Uterus (tissue), 2 donors: ENCODE data around the gene SCD5.

Source experiments
- CTCF ChIP-seq, 4 experiments: fragments of 200-600 bp in 2 of 4; fragments of 450-650 bp in 2 of 4; sonication (generic) in 2 of 4; IDR thresholded peaks; one replicate each; pipeline ENCODE4 v1.5.1; 2016 to 2019; ENCODE audit warnings: antibody characterized with exemption in 4 of 4, mild to moderate bottlenecking in 2 of 4, moderate library complexity in 1 of 4
- POLR2A ChIP-seq, 2 donors: fragments of 450-650 bp; IDR thresholded peaks; one replicate each; pipeline ENCODE4 v1.6.1; 2016; ENCODE audit warnings: antibody characterized with exemption in 2 of 2, mild to moderate bottlenecking in 1 of 2, moderate library complexity in 1 of 2

DNA sequence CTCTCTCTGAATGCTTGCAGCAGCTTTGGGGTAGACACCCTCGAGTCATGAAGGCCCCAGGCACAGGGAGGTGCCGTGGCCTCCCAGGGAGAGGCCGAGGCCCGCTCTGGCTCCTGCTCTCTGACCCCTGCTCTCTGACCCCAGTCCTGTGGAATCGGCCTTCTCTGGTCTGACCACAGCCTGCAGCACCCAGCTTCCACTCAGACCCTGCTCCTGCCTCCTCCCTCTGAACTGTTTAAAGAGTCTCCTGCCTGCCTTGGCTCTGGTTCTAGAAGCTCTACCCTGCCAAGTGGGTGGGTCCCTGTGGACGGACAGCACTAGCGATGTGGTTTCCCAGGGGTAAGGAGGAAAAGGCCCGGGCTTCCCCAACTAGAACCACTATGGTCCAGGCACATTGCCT is 158.6 kb downstream of the SCD5 start:
- TF ChIP-seq POLR2A (IDR thresholded peaks at IDR 0.05) (no peak), CTCF (IDR thresholded peaks at IDR 0.05) (no peak)
